GM19324 (cell line): ENCODE measurements around the gene GRHL1.

Experiments
- ATAC-seq: cut with Tn5 transposase; IDR thresholded peaks from one replicate; pipeline ENCODE4 v1.9.1; 2021; ENCODE audit warnings: mild to moderate bottlenecking, moderate library complexity; ENCODE audit not compliant: unreplicated experiment, low FRiP score

GRHL1 gene

GRCh38 chr2:9971105-9971818, 19.8 kb downstream of the GRHL1 start:
- ATAC-seq = no peak

- no peak for ATAC-seq
Measured at GRCh38 chr2:9971890-9972289, 20.4 kb downstream of the GRHL1 start.

- ATAC-seq = no peak
Measured at GRCh38 chr2:9972621-9973479, 21.4 kb downstream of the GRHL1 start.

GRCh38 chr2:9973690-9974089, 22.2 kb downstream of the GRHL1 start:
- ATAC-seq = no peak

- ATAC-seq = no peak
Measured at GRCh38 chr2:9974343-9974742, 22.9 kb downstream of the GRHL1 start.

GRCh38 chr2:9975328-9975727, 23.8 kb downstream of the GRHL1 start:
- ATAC-seq = no peak

- ATAC-seq = no peak
Measured at GRCh38 chr2:9975805-9976447, 24.4 kb downstream of the GRHL1 start.

- no peak for ATAC-seq
Measured at GRCh38 chr2:9979977-9980376, 28.5 kb downstream of the GRHL1 start.

GRCh38 chr2:9980520-9980919, 29.0 kb downstream of the GRHL1 start:
- ATAC-seq = no peak

GRCh38 chr2:9981655-9982054, 30.2 kb downstream of the GRHL1 start:
- ATAC-seq = no peak

GRCh38 chr2:9982248-9982647, 30.8 kb downstream of the GRHL1 start:
- no peak for ATAC-seq

GRCh38 chr2:9982891-9983290, 31.4 kb downstream of the GRHL1 start:
- no peak for ATAC-seq

- no peak for ATAC-seq
Measured at GRCh38 chr2:9983401-9984216, 32.1 kb downstream of the GRHL1 start.

GRCh38 chr2:9984217-9984739, 32.8 kb downstream of the GRHL1 start:
- ATAC-seq = no peak

GRCh38 chr2:9984871-9985480, 33.5 kb downstream of the GRHL1 start:
- no peak for ATAC-seq

GRCh38 chr2:9985531-9986328, 34.2 kb downstream of the GRHL1 start:
- ATAC-seq = no peak

- ATAC-seq = no peak
Measured at GRCh38 chr2:9988320-9988719, 36.8 kb downstream of the GRHL1 start.

- ATAC-seq = no peak
Measured at GRCh38 chr2:9990736-9991135, 39.2 kb downstream of the GRHL1 start.

GRCh38 chr2:9991221-9991620, 39.7 kb downstream of the GRHL1 start:
- ATAC-seq = no peak
